ENCODE results near the gene SNRNP70.

SNRNP70 gene

DNA sequence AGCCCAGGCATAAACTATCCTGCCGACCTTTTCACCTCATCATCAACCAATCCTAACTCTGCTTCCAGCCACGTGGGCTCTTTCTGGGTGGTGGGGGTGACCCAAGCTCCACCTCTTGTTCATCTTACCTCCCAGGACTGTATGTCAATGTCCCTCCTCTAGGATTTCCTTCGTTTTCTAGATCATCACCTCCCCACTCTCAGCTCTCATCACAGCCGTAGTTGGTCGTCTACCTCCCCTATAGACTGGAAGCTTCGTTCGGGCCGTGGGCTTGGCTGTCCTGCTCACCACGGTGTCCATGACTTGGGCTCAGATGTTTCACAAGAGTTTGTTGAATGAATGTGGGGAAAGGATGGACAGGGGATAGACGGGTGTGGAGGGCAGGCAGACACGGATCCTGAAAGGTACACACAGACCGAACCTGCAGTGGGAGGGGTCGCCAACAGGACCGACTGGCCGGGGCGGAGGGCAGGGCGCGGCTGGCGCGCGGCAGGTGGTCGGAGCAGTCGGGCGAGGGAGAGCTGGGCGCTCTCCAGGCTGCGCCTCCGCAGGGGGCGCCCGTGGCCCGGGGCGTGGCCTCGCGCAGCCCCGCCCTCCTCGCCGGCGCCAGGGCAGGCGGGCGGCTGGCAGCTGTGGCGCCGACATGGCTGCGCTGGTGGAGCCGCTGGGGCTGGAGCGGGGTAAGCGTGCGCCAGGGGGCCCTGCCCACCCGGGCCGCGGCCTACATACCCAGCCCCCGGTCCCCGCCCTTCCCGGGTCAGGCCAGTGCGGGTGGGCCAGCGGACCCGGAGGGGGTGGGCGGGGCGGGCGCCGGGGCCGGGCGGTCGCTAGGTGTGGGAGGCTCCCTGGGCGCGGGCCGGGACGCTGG, 28.7 kb downstream of the SNRNP70 start, which contains the start of gene LIN7B:
Gene LIN7B (plus strand): TSS at position 609 of the 868 bp plus-strand sequence. CDS start 35 bp downstream, at position 644.
- TF ChIP-seq, protein P1, sequence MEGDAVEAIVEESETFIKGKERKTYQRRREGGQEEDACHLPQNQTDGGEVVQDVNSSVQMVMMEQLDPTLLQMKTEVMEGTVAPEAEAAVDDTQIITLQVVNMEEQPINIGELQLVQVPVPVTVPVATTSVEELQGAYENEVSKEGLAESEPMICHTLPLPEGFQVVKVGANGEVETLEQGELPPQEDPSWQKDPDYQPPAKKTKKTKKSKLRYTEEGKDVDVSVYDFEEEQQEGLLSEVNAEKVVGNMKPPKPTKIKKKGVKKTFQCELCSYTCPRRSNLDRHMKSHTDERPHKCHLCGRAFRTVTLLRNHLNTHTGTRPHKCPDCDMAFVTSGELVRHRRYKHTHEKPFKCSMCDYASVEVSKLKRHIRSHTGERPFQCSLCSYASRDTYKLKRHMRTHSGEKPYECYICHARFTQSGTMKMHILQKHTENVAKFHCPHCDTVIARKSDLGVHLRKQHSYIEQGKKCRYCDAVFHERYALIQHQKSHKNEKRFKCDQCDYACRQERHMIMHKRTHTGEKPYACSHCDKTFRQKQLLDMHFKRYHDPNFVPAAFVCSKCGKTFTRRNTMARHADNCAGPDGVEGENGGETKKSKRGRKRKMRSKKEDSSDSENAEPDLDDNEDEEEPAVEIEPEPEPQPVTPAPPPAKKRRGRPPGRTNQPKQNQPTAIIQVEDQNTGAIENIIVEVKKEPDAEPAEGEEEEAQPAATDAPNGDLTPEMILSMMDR (IDR thresholded peaks at IDR 0.05; ENCODE audit: extremely low read depth, insufficient read depth, missing control alignments), result peak; percentile 74
- DNase-seq (ENCODE audit: low spot score), result peak; percentile 96
- in situ Hi-C loops (cut with MboI; ENCODE audit: low pct_unique_long_range_greater_than_20kb, low sequenced_read_pairs, unreplicated experiment), result no loop called here

DNA sequence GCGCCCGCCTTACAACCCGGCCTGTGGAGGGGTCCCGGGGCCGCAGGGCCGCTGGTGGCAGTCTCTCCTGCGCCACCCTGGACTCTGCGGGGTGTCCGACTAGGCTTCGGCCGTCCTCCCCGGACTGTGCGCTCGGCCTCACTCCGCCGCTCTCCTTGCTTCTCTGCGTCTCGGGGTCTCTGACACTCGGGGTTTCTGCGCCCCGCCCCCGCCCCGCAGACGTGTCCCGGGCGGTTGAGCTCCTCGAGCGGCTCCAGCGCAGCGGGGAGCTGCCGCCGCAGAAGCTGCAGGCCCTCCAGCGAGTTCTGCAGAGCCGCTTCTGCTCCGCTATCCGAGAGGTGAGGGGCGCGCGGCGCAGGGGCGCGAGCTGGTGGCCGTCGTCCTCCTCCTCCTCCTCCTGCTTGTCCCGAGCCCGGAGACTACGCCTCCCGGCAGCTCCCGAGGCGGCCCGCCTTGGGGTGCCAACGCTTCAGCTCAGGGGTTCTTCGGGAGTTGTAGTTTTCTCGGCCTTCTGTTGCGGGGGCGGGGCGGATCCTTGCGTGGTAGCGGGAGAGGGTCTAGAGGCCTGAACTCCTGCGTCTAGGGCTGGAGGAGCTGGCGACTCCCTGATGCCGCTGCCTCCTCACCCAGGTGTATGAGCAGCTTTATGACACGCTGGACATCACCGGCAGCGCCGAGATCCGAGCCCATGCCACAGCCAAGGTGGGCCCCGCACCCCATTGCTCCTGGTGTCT, 29.5 kb downstream of the SNRNP70 start:
- in situ Hi-C loops (cut with MboI; ENCODE audit: low pct_unique_long_range_greater_than_20kb, low sequenced_read_pairs, unreplicated experiment), result no loop called here
- TF ChIP-seq, protein P1 (IDR thresholded peaks at IDR 0.05; ENCODE audit: extremely low read depth, insufficient read depth, missing control alignments), result no peak
- peak; percentile 57 for DNase-seq (ENCODE audit: low spot score)

DNA sequence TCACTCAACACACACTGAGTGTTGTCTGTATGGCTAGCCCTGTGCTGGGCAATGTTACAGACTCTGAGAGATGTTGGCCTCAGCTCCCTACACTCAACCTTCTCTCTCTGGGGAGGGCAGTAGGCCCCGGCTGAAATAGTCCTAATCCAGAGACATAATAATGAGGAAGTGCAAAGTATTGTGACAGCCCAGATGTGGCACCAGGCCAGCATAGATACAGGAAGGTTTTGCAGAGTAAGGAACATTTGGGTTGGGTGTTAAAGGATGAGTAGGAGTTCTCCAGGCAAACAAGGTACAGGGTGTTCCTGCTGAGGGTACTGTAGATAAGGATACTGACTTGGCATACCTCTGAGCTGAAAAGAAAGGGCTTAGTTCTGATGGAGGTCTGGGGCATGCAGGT, 31.3 kb downstream of the SNRNP70 start:
- TF ChIP-seq, protein P1 (IDR thresholded peaks at IDR 0.05; ENCODE audit: extremely low read depth, insufficient read depth, missing control alignments), result no peak
- DNase-seq (ENCODE audit: low spot score), result no peak
- in situ Hi-C loops (cut with MboI; ENCODE audit: low pct_unique_long_range_greater_than_20kb, low sequenced_read_pairs, unreplicated experiment), result no loop called here

DNA sequence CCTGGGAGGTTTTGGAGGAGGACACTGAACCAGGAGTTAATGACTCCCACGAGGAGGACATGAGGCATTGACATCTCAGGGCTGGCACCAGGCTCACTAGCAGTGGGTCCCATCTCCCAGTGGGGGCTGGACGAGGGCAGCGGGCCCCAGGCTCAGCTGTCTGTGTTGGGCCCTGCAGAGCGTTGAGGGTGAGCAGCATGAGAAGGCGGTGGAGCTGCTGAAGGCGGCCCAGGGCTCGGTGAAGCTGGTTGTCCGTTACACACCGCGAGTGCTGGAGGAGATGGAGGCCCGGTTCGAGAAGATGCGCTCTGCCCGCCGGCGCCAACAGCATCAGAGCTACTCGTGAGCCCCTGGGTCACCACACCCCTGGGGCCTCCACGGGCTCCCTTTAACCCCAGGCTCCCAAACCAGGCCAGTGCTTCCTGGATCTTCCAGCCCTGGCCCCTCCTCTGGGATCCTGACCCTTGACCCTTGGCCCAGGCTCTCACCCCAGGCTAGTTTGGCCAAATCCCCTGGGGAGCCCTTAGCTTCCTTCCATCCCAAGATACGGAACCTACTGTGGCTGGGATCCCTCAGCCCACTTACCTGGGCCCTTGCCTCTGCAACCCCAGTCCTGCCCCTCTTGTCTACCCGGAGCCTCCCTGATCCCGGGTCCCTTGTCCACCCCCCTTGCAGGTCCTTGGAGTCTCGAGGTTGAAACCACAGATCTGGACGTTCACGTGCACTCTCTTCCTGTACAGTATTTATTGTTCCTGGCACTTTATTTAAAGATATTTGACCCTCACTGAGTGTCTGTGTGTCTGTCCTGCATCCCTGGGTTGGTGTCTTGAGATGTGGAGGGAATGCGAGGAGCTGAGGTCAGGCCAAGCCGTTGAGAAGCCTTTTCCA, 32.7 kb downstream of the SNRNP70 start:
- TF ChIP-seq, protein P1 (IDR thresholded peaks at IDR 0.05; ENCODE audit: extremely low read depth, insufficient read depth, missing control alignments), result no peak
- in situ Hi-C loops (cut with MboI; ENCODE audit: low pct_unique_long_range_greater_than_20kb, low sequenced_read_pairs, unreplicated experiment), result no loop called here
- DNase-seq (ENCODE audit: low spot score), result no peak

DNA sequence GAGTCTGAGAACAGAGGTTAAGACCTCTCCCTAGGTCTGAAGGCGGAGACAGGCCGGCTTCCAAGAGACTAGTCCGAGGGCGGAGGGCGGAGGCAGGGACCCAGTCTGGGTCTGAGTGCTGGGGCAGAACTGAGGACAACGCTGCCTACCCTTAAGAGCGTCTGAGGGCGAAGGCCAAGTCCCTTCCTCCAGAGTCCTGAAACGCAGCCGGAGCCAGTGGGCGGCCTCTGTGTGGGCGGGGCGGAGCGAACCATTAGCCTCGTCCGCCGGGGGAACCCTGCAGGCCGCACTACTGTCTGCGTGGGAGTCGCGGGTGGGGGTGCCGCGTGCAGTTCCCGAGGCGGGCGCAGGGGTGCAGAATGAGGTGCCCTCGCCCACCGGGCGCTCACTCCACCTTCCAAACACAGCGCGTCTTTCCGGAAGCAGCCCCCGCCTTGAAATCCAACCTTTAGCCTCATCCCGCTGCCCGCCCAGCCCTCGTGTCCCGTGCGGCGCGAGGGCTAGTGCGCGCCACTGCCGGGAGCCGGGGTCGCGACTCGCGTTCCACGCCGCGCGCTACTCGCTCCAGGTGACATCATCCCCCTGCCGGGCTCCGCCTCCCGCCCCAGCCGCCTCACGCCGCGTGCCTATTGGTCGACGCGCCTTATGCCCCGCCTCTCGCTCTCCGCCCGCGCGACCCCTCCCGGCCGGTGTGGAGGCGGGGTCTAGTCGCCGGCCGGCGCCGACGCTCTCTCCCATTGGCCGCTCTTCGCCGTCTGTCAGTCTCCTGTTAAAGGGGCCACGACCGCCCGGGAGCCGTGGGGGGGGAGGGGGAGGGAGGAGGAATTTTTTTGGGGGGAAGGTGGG, 33.5 kb downstream of the SNRNP70 start, which contains the start of gene C19orf73:
Gene C19orf73 (minus strand): TSS at position 579 of the 846 bp plus-strand sequence. CDS start 121 bp downstream, at position 458.
- in situ Hi-C loops (cut with MboI; ENCODE audit: low pct_unique_long_range_greater_than_20kb, low sequenced_read_pairs, unreplicated experiment), result no loop called here
- peak; percentile 100 for DNase-seq (ENCODE audit: low spot score)
- TF ChIP-seq, protein P1 (IDR thresholded peaks at IDR 0.05; ENCODE audit: extremely low read depth, insufficient read depth, missing control alignments), result peak; percentile 11
